GM08714 (cell line): ENCODE data around the gene PLEKHG4.

Experiments used
- H3K4me3 ChIP-seq: fragments of 200-500 bp; sonication (Bioruptor generic); 2 replicates; pipeline ENCODE4 v1.5.1; 2014; ENCODE audit warnings: mild to moderate bottlenecking, low read length, inconsistent platforms
- ZNF274 ChIP-seq: IDR thresholded peaks from 2 replicates; pipeline ENCODE4 v1.6.1; 2012; ENCODE audit warnings: mild to moderate bottlenecking, low read depth, low read length

PLEKHG4 gene

DNA sequence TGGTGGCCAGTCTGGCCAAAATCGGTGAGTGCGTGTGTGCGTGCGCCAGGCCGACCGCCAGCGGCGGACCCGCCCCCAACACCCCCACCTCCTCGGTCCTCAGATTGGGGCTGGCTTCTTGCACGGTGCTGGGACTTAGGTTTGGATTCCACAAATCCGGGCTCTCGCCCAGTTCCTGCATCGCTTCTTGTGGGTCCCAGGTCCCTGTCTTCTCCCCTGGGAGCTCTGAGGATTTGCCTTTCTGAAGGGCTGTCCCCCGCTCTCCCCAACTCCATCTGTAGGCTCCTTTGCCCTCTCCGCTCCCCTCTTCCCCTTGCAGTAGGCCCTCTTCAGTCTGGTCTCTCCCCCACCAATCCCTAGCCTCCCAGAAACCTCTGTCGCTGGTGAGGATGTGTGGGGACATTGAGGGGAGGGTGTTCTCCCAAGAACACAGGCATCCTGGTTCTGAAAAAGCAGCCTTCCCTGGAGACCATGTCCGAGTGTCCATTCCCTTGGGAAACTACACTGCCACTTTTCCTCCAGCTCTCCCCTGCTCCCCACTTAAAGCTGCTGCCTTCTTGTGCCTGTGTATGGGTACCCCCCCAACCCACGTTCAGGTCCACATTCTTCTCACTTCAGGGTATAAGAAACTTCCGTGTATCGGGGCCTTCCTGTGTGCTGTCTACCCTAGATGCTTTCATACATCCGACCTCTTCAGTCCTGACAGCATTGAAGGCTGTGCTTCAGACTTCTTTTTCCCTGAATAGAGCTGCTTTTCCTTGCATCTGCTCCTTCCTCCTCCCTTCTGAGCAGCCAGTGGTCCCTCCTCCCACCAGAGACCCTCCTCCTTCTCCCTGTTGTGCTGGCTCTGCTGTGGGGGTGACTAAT, 29.9 kb upstream of the PLEKHG4 start:
- no peak for TF ChIP-seq ZNF274
- peak overlapping the region; percentile 57; the same call in 1 of the 2 replicates for H3K4me3 ChIP-seq

- no peak overlapping the region for H3K4me3 ChIP-seq
- TF ChIP-seq ZNF274, result no peak
Observed at GRCh38 chr16:67250045-67250327, 29.3 kb upstream of the PLEKHG4 start.

DNA sequence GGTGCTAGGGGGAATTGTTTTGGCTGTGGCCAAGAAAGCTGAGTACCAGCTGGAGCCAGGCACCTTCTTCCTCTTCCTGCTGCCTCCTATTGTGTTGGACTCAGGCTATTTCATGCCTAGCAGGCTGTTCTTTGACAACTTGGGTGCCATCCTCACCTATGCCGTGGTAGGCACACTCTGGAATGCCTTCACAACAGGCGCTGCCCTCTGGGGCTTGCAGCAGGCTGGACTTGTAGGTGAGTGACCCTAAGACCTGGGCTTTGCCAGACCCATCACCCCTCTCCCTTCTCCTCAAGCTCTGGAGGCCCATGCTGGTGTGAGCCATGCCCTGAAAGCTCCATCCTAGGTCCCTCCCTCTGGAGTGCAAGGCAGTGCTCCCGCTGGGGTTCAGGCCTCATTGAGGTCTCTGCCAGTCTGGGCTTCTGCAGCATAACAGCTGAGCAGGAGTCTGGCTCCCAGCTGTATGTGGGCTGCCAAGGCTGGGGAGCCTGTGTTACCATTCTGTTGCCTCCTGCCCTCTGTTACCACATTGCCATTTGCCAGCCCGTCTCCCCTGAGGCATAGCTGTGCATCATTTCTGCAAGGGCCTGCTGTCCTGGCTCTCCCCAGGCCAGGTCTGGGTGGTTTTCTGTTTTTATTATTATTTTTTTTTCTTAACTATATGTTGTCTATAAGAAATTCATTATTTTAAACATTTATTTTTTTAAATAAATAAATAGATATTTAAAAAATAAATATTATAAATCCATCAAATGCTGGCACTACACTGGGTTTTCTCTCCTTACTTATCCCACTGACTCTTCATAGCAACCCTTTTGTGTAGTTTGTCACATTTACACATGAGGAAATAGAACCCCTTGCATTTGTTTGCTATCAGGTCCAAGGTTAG, 26.5 kb upstream of the PLEKHG4 start:
- no peak for TF ChIP-seq ZNF274
- no peak overlapping the region for H3K4me3 ChIP-seq

- no peak overlapping the region for H3K4me3 ChIP-seq
- no peak for TF ChIP-seq ZNF274
Observed at GRCh38 chr16:67254801-67255552, 24.4 kb upstream of the PLEKHG4 start.

DNA sequence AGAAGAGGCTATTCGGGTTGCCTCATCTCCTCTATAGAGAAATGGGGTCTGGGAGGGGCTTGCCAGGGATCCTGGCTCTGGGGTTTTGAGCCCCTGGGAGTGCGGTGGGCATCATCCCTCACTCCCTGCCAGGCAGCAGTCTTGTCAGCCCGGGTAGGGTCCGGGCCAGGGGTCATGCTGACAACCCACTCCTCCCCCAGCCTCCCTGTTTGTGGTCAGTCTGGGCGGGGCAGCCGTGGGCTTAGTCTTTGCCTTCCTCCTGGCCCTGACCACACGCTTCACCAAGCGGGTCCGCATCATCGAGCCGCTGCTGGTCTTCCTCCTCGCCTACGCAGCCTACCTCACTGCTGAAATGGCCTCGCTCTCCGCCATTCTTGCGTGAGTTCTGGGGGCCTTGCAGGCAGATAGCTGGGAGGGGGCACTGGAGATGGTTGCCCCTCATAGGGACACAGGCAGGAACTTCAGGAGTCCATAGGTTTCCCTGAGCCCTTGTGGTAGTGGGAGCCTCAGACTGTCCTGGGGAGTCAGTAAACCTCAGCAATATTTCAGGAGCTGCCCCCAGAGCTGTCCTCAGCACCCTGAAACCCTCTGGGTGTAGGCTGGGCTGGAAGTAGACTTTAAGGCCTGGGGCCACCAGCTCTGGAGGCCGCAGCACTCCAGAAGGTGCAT, 23.6 kb upstream of the PLEKHG4 start:
- no peak for TF ChIP-seq ZNF274
- no peak overlapping the region for H3K4me3 ChIP-seq

GRCh38 chr16:67256701-67257230, 22.6 kb upstream of the PLEKHG4 start:
- no peak for TF ChIP-seq ZNF274
- no peak overlapping the region for H3K4me3 ChIP-seq

- H3K4me3 ChIP-seq, result no peak overlapping the region
- no peak for TF ChIP-seq ZNF274
Observed at GRCh38 chr16:67257486-67258160, 21.7 kb upstream of the PLEKHG4 start.

DNA sequence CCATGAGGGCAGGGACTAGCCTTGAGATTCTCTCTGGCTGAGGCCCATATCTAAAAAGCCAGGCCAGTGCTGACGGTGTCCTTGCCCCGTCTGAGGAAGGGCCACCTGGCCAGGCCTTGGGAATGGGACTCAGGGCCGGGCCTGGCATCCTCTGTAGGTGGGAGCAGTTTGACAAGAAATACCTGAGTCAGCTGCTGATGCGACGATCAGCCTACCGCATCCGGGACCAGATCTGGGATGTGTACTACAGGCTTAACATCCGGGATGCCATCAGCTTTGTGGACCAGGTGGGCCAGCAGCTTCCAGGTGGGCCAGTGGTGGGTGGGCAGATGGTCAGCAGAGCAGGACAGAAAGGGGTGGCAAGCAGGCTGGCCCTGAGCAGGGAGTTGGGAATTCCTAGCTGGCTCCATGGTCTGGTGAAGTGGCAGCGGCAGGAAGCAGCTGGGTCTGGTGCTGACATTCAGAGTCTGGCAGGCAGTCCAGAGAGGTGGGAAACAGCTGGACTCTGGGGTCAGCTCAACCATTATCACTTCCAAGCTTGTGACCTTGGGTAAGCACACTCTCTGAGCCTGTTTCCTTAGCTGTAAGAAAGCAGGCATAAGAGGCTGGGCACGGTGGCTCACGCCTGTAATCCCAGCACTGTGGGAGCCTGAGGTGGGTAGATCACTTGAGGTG, 21.0 kb upstream of the PLEKHG4 start:
- TF ChIP-seq ZNF274, result no peak
- H3K4me3 ChIP-seq, result no peak overlapping the region

DNA sequence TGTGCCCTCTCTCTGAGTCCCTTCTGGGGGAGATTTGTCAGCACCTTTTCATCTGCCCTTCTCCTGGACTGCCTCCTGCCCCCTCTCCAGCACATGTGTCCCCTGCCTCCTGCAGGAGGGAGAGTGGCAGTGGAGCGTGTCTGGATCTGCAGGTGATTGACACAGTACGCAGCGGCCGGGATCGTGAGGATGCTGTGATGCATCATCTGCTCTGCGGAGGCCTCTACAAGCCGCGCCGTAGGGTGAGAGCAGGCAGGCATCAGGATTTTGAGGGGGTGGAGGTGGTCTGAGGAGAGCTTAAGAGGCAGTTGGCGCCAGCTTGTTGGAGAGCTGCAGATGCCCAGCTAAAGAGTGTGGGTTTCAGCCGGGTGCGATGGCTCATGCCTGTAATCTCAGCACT, 19.6 kb upstream of the PLEKHG4 start:
- no peak overlapping the region for H3K4me3 ChIP-seq
- TF ChIP-seq ZNF274, result no peak

GRCh38 chr16:67260426-67261063, 18.8 kb upstream of the PLEKHG4 start:
- no peak for TF ChIP-seq ZNF274
- no peak overlapping the region for H3K4me3 ChIP-seq

DNA sequence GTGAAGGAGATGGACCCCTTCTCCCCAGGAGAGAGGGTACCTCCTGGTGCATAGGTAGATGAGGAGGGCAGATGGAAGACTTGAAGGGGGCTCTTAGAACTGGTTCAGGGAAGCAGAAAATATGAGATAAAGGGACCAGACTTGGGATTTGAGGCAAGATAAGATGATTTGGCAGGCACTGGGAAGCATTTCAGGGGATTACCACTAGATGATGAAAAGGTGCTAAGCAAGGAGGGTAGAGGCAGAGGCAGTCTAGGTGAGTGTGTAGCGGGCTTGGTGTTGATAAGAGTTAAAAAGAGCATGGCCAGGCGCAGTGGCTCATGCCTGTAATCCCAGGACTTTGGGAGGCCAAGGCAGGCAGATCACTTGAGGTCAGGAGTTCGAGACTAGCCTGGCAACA, 16.1 kb upstream of the PLEKHG4 start:
- no peak overlapping the region for H3K4me3 ChIP-seq
- no peak for TF ChIP-seq ZNF274

DNA sequence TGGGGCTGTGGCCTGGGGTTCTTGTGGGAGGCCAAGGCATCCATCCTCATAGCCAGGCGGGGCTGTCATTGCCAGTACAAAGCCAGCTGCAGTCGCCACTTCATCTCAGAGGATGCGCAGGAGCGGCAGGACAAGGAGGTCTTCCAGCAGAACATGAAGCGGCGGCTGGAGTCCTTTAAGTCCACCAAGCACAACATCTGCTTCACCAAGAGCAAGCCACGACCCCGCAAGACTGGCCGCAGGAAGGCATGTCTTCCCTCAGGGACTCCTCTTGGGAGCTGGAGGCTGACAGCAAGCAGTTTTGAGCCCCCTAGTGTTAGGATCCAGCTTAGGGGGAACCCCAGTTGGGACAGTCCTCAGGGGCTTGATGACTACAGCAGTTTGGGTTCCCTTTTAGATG, 15.1 kb upstream of the PLEKHG4 start:
- TF ChIP-seq ZNF274, result no peak
- H3K4me3 ChIP-seq, result no peak overlapping the region
